GM23338 (cell line): ENCODE data around the gene RASGRP4. TPM values are rescaled to one million over a fixed set of nuclear protein-coding genes. Genes with fewer than 3 reads are reported as not detected.

Experiments
- ATAC-seq: fragments of 200-7000 bp; cut with Tn5 transposase; 3 replicates; pipeline ENCODE4 v1.9.1; 2020
- DNase-seq: peaks from one replicate; pipeline ENCODE4 v3.0.0-alpha.2; 2015; ENCODE audit warnings: low spot score
- H2AFZ ChIP-seq: fragments of 200-600 bp; sonication (generic); 2 replicates; pipeline ENCODE4 v1.8.0; 2016; ENCODE audit warnings: antibody characterized with exemption, mild to moderate bottlenecking, moderate library complexity
- H3F3A ChIP-seq: fragments of 200-600 bp; sonication (generic); replicated peaks from 2 replicates; pipeline ENCODE4 v1.8.0; 2017; ENCODE audit warnings: antibody characterized with exemption, mixed run types, low read depth
- H3K27ac ChIP-seq: fragments of 200-600 bp; sonication (generic); 2 replicates; pipeline ENCODE4 v1.6.1; 2016; ENCODE audit warnings: low read depth
- H3K27me3 ChIP-seq: fragments of 200-600 bp; sonication (generic); 2 replicates; pipeline ENCODE4 v1.8.0; 2016; ENCODE audit warnings: mild to moderate bottlenecking, mixed run types, moderate library complexity; ENCODE audit not compliant: insufficient read depth
- H3K36me3 ChIP-seq: fragments of 200-600 bp; sonication (generic); 2 replicates; pipeline ENCODE4 v1.8.0; 2016; ENCODE audit warnings: mild to moderate bottlenecking; ENCODE audit not compliant: insufficient read depth
- H3K4me1 ChIP-seq: fragments of 200-600 bp; sonication (generic); 2 replicates; pipeline ENCODE4 v1.8.0; 2016; ENCODE audit warnings: mild to moderate bottlenecking, moderate library complexity; ENCODE audit not compliant: insufficient read depth
- H3K4me2 ChIP-seq: fragments of 200-600 bp; sonication (generic); 2 replicates; pipeline ENCODE4 v1.7.1; 2017; ENCODE audit warnings: mixed run types
- H3K4me3 ChIP-seq: fragments of 200-600 bp; sonication (generic); 2 replicates; pipeline ENCODE4 v1.6.1; 2016; ENCODE audit warnings: mixed run types
- H3K79me2 ChIP-seq: fragments of 200-600 bp; sonication (generic); replicated peaks from 2 replicates; pipeline ENCODE4 v1.8.0; 2017; ENCODE audit warnings: mild to moderate bottlenecking; ENCODE audit not compliant: insufficient read depth
- H3K9me2 ChIP-seq: fragments of 200-600 bp; sonication (generic); 2 replicates; pipeline ENCODE4 v1.8.0; 2017; ENCODE audit not compliant: insufficient read depth
- H4K20me1 ChIP-seq: fragments of 200-600 bp; sonication (generic); replicated peaks from 2 replicates; pipeline ENCODE4 v1.8.0; 2017; ENCODE audit warnings: mild to moderate bottlenecking; ENCODE audit not compliant: insufficient read depth
- H3K27ac Mint-ChIP-seq: 2 replicates; pipeline ENCODE4 v1.8.0; 2020; ENCODE audit warnings: inconsistent platforms, mild to moderate bottlenecking, moderate library complexity, mixed read lengths
- H3K27me3 Mint-ChIP-seq: 3 replicates; pipeline ENCODE4 v1.8.0; 2022; ENCODE audit warnings: low read depth, mild to moderate bottlenecking, moderate library complexity, mixed read lengths, inconsistent platforms; ENCODE audit not compliant: insufficient read depth, poor library complexity
- H3K36me3 Mint-ChIP-seq: 3 replicates; pipeline ENCODE4 v1.8.0; 2021; ENCODE audit warnings: low read depth, mild to moderate bottlenecking, inconsistent platforms, moderate library complexity, mixed read lengths
- H3K4me1 Mint-ChIP-seq: 3 replicates; pipeline ENCODE4 v1.8.0; 2020; ENCODE audit warnings: mild to moderate bottlenecking, inconsistent platforms, mixed read lengths
- H3K4me3 Mint-ChIP-seq: 3 replicates; pipeline ENCODE4 v1.8.0; 2021; ENCODE audit warnings: moderate library complexity, mild to moderate bottlenecking, inconsistent platforms, mixed read lengths
- H3K9me3 Mint-ChIP-seq: 3 replicates; pipeline ENCODE4 v1.8.0; 2020; ENCODE audit warnings: moderate library complexity, mild to moderate bottlenecking, inconsistent platforms, mixed read lengths
- CREB1 ChIP-seq: fragments of 250-450 bp; sonication (Bioruptor Pico); IDR thresholded peaks from 2 replicates; pipeline ENCODE4 v1.5.0; 2020; ENCODE audit warnings: low read depth, mild to moderate bottlenecking, moderate library complexity
- CTCF ChIP-seq, 2 experiments: fragments of 200-600 bp in 1 of 2; sonication (generic) in 1 of 2; conservative IDR thresholded peaks; 2 replicates each; pipeline versions ENCODE4 v1.5.1 to v1.6.1; 2016 to 2017; ENCODE audit warnings: antibody characterized with exemption in 2 of 2, low read depth in 2 of 2, mild to moderate bottlenecking in 2 of 2, moderate library complexity in 1 of 2
- EZH2phosphoT487 ChIP-seq: fragments of 200-600 bp; sonication (generic); IDR thresholded peaks from one replicate; pipeline ENCODE4 v1.8.1; 2018; ENCODE audit warnings: antibody characterized with exemption; ENCODE audit not compliant: unreplicated experiment
- JUNB ChIP-seq: IDR thresholded peaks from one replicate; pipeline ENCODE4 v1.6.1; 2016; ENCODE audit warnings: antibody characterized with exemption; ENCODE audit not compliant: unreplicated experiment
- NANOG ChIP-seq: IDR thresholded peaks from 2 replicates; pipeline ENCODE4 v1.6.1; 2016; ENCODE audit warnings: antibody characterized with exemption, borderline replicate concordance
- POLR2AphosphoS5 ChIP-seq: IDR thresholded peaks from 2 replicates; pipeline ENCODE4 v1.6.1; 2016; ENCODE audit warnings: antibody characterized with exemption, low read depth
- STAT1 ChIP-seq: IDR thresholded peaks from one replicate; pipeline ENCODE4 v1.6.1; 2016; ENCODE audit warnings: antibody characterized with exemption; ENCODE audit not compliant: unreplicated experiment
- ZNF114 ChIP-seq: fragments of 250-450 bp; sonication (Bioruptor Pico); IDR thresholded peaks from 2 replicates; pipeline ENCODE4 v1.5.0; 2020; ENCODE audit warnings: mild to moderate bottlenecking, moderate library complexity
- ZNF331 ChIP-seq: fragments of 250-450 bp; sonication (Bioruptor Pico); IDR thresholded peaks from 2 replicates; pipeline ENCODE4 v1.5.0; 2020; ENCODE audit warnings: low read depth, mild to moderate bottlenecking, moderate library complexity
- ZNF462 ChIP-seq: fragments of 250-450 bp; sonication (Bioruptor Pico); IDR thresholded peaks from 2 replicates; pipeline ENCODE4 v1.5.0; 2020; ENCODE audit warnings: mild to moderate bottlenecking, moderate library complexity
- polyA plus RNA-seq: library from polyadenylated mRNA; unstranded; fragments of >200 nt; fragmentation: Nextera tagmentation; extraction: Ambion mirVana; gene quantifications from 2 replicates; pipeline ENCODE4 v1.2.1, GENCODE V29; 2016
- total RNA-seq: library from RNA; depleted of rRNA; stranded (reverse); fragments of >200 nt; shearing (Covaris generic); gene quantifications from 2 replicates; pipeline ENCODE4 v1.2.3, GENCODE V29; 2014

RASGRP4 gene
- total and polyA plus RNA-seq, 2 experiments from 2014 or later = 1.6 to 3.6 TPM

- H2AFZ ChIP-seq = no peak overlapping the region
- no peaks in the 10 kb centered on the region for H3K79me2 ChIP-seq
- 0 out of 2 replicates have a peak, but pooled peaks cover 4% of the 10 kb centered on the region for H3K4me1 ChIP-seq
- no peak for ATAC-seq
- peaks cover 12% of the 10 kb centered on the region; the same call in 1 of the 2 replicates for H4K20me1 ChIP-seq
- H3K9me2 ChIP-seq = no peaks in the 10 kb centered on the region
- Mint-ChIP-seq H3K27me3 (peaks cover 8% of the 10 kb centered on the region), H3K36me3 (peaks cover 76% of the 10 kb centered on the region), H3K9me3 (no peaks in the 10 kb centered on the region; the same call in 2 of the 3 replicates), H3K4me3 (no peak overlapping the region), H3K4me1 (peaks cover 10% of the 10 kb centered on the region), H3K27ac (no peak overlapping the region)
- no peak overlapping the region for H3K4me2 ChIP-seq
- no peak overlapping the region for H3K27ac ChIP-seq
- H3K27me3 ChIP-seq = no peaks in the 10 kb centered on the region
- no peak overlapping the region for H3K4me3 ChIP-seq
- H3F3A ChIP-seq = peaks cover 15% of the 10 kb centered on the region; the same call in 1 of the 2 replicates
- peaks cover 23% of the 10 kb centered on the region for H3K36me3 ChIP-seq
- TF ChIP-seq CREB1 (CRISPR knock-in tag) (no peak), STAT1 (no peak), POLR2AphosphoS5 (no peak), ZNF114 (CRISPR knock-in tag) (no peak), NANOG (no peak), CTCF (conservative IDR thresholded peaks at IDR 0.05; ENCODE audit: low read depth in 2 of 2) (no peak), JUNB (no peak), EZH2phosphoT487 (no peak), ZNF462 (CRISPR knock-in tag) (no peak), ZNF331 (CRISPR knock-in tag) (no peak)
- no peak for DNase-seq
Observed at GRCh38 chr19:38449518-38449917, 23.5 kb upstream of the RASGRP4 start.
